NCI-H345 treated with DMSO at 0.1 percent for 48 hours (cell line): ENCODE measurements around the gene APOL6.

Experiments used
- DNase-seq: peaks from one replicate; lab custom pipeline; 2025; ENCODE audit not compliant: unreplicated experiment; lab: John Stamatoyannopoulos, UW

The APOL6 gene

GRCh38 chr22:35711336-35711735 lies 63.1 kb downstream of the APOL6 start:
- DNase-seq, result no peak

GRCh38 chr22:35712672-35713071 lies 64.4 kb downstream of the APOL6 start:
- no peak for DNase-seq

GRCh38 chr22:35717572-35717971 lies 69.3 kb downstream of the APOL6 start, which contains the start of gene APOL5:
Gene APOL5 (plus strand): TSS chr22:35717872. CDS start chr22:35717872, 0 bp downstream.
- DNase-seq, result no peak
